Measurements from ENCODE around the gene OR9A4.

DNA sequence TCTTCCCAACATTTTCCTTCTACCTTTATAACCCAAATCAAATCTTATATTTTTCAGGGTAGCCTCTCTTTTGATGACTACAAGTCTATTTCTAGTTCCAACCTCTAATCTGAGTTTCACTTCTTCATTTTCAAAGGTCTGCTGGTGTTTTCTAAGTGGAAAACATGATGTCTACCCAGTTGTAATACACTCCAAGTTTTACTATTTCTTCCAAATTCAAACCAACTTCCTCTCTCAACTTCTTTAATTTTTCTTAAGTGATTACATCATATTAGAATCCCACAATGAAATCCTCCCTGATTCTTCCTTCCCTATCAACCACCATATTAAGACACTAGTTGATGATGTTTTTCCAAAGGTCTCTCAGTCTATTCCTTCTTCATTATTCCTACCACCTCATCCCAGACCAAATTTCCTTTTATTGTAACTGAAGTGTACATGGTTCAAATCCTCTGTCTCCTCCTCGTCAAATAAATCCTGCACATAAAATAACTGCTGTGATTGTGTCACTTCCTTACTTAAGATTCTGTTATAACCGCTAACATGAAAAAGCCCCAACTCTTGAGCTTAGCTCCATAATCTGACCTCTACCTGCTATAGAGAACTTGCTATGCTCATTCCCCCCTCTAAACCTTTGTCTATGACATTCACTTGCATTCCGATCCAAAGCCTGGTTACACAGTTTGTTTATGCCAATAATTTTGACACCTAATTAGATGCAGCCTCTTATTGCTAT is 44.7 kb downstream of the OR9A4 start:
- TF ChIP-seq KLF8 (tag by site-specific recombination; IDR thresholded peaks at IDR 0.05) (no peak), ZNF560 (tag by site-specific recombination; IDR thresholded peaks at IDR 0.05; ENCODE audit: borderline replicate concordance) (no peak), REST (tag by site-specific recombination; IDR thresholded peaks at IDR 0.05) (no peak), ZFP69B (tag by site-specific recombination; IDR thresholded peaks at IDR 0.05) (no peak), ZNF501 (tag by site-specific recombination; IDR thresholded peaks at IDR 0.05) (no peak), ZNF830 (tag by site-specific recombination; IDR thresholded peaks at IDR 0.05; ENCODE audit: low read depth) (no peak), ZNF624 (tag by site-specific recombination; IDR thresholded peaks at IDR 0.05) (no peak), KLF9 (tag by site-specific recombination; IDR thresholded peaks at IDR 0.05; ENCODE audit: low read depth) (no peak), ZBTB20 (tag by site-specific recombination; IDR thresholded peaks at IDR 0.05) (no peak), ZNF664 (tag by site-specific recombination; IDR thresholded peaks at IDR 0.05) (no peak), ZNF670 (tag by site-specific recombination; IDR thresholded peaks at IDR 0.05; ENCODE audit: low read depth) (no peak)
- TF ChIP-seq, protein P1, sequence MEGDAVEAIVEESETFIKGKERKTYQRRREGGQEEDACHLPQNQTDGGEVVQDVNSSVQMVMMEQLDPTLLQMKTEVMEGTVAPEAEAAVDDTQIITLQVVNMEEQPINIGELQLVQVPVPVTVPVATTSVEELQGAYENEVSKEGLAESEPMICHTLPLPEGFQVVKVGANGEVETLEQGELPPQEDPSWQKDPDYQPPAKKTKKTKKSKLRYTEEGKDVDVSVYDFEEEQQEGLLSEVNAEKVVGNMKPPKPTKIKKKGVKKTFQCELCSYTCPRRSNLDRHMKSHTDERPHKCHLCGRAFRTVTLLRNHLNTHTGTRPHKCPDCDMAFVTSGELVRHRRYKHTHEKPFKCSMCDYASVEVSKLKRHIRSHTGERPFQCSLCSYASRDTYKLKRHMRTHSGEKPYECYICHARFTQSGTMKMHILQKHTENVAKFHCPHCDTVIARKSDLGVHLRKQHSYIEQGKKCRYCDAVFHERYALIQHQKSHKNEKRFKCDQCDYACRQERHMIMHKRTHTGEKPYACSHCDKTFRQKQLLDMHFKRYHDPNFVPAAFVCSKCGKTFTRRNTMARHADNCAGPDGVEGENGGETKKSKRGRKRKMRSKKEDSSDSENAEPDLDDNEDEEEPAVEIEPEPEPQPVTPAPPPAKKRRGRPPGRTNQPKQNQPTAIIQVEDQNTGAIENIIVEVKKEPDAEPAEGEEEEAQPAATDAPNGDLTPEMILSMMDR (tag by site-specific recombination; IDR thresholded peaks at IDR 0.05): no peak

Measured in HEK293 (cell line).